Prostate gland (tissue), 2 donors: Measurements from ENCODE around the gene MAP7D1.

Source experiments
- POLR2A ChIP-seq: fragments of 450-650 bp; IDR thresholded peaks from one replicate; pipeline ENCODE4 v1.6.1; 2016; ENCODE audit warnings: antibody characterized with exemption, mild to moderate bottlenecking
- POLR2AphosphoS5 ChIP-seq: sonication (generic); formaldehyde crosslinking; IDR thresholded peaks from one replicate; pipeline ENCODE4 v1.6.1; 2017; ENCODE audit warnings: antibody characterized with exemption
- TF ChIP-seq, protein P1 (sequence below), 4 experiments: fragments of 200-600 bp in 2 of 4; fragments of 450-650 bp in 2 of 4; sonication (generic) in 2 of 4; IDR thresholded peaks; 1 replicate in 3 of 4; 2 replicates in 1 of 4; pipeline ENCODE4 v1.5.1; 2016 to 2019; ENCODE audit warnings: antibody characterized with exemption in 4 of 4, mild to moderate bottlenecking in 2 of 4, moderate library complexity in 2 of 4

DNA sequence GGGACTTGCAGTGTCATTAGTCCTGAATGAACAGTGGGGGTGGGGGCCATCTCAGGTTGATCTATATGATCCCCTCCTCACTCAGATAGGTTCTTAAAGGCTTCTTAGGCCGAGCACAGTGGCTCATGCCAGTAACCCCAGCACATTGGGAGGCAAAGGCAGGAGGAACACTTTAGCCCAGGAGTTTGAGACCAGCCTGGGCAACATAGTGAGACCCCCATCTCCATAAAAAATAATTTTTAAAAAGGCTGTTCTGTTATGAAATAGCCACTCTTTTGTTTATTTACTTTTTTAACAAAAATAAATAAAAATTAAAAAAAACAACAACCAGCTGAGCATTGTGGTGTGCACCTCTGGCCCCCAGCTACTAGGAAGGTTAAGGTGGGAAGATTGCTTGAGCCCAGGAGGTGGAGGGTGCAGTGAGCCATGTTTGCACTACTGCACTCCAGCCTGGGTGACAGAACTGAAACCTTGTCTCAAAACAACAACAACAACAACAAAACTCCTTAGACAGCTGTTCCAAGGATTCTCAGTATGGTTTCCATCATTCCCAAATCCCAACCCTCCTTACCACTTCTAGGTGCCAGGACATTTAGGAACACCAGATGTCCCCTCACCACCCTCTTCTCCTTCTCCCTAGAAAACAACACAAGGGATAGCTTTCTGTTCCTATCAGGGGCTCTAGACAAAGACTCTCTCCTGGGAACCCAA is 4.7 kb upstream of the MAP7D1 start:
- TF ChIP-seq, protein P1, sequence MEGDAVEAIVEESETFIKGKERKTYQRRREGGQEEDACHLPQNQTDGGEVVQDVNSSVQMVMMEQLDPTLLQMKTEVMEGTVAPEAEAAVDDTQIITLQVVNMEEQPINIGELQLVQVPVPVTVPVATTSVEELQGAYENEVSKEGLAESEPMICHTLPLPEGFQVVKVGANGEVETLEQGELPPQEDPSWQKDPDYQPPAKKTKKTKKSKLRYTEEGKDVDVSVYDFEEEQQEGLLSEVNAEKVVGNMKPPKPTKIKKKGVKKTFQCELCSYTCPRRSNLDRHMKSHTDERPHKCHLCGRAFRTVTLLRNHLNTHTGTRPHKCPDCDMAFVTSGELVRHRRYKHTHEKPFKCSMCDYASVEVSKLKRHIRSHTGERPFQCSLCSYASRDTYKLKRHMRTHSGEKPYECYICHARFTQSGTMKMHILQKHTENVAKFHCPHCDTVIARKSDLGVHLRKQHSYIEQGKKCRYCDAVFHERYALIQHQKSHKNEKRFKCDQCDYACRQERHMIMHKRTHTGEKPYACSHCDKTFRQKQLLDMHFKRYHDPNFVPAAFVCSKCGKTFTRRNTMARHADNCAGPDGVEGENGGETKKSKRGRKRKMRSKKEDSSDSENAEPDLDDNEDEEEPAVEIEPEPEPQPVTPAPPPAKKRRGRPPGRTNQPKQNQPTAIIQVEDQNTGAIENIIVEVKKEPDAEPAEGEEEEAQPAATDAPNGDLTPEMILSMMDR (IDR thresholded peaks at IDR 0.05) = no peak
- TF ChIP-seq POLR2A = peak; percentile 8
- no peak for TF ChIP-seq POLR2AphosphoS5
